ENCODE measurements around the gene TMEM138.
"Not testable (repeated sequence)": the region's sequence is repeated elsewhere in the genome, so short reads cannot be mapped to it uniquely, and the experiment has no call there.

The TMEM138 gene

DNA sequence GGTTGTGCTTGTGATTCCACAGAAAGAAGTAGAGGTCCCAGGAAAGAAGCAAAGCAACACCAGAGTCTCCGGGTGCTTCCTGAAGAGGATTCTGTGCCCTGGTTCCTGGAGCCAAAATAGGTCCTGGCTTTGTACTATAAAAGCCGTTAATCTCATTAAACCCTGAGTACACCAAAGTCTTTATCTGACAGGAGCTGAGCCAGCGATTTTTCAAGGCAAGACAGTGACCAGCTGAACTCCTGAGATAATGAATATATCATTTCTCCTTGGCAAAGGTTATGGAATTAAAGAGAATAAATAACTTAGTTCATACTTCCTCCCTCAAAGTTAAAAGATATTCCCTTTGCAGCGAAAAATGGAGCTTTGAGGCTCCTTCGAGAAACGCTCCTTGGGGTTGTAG lies 5.2 kb downstream of the TMEM138 start:
- DNase-seq (ENCODE audit: low spot score) = no peak

DNA sequence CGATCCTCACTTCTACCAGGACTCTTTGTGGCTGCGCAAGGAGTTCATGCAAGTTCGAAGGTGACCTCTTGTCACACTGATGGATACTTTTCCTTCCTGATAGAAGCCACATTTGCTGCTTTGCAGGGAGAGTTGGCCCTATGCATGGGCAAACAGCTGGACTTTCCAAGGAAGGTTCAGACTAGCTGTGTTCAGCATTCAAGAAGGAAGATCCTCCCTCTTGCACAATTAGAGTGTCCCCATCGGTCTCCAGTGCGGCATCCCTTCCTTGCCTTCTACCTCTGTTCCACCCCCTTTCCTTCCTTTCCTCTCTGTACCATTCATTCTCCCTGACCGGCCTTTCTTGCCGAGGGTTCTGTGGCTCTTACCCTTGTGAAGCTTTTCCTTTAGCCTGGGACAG lies 6.5 kb downstream of the TMEM138 start:
- no peak for DNase-seq (ENCODE audit: low spot score)

DNA sequence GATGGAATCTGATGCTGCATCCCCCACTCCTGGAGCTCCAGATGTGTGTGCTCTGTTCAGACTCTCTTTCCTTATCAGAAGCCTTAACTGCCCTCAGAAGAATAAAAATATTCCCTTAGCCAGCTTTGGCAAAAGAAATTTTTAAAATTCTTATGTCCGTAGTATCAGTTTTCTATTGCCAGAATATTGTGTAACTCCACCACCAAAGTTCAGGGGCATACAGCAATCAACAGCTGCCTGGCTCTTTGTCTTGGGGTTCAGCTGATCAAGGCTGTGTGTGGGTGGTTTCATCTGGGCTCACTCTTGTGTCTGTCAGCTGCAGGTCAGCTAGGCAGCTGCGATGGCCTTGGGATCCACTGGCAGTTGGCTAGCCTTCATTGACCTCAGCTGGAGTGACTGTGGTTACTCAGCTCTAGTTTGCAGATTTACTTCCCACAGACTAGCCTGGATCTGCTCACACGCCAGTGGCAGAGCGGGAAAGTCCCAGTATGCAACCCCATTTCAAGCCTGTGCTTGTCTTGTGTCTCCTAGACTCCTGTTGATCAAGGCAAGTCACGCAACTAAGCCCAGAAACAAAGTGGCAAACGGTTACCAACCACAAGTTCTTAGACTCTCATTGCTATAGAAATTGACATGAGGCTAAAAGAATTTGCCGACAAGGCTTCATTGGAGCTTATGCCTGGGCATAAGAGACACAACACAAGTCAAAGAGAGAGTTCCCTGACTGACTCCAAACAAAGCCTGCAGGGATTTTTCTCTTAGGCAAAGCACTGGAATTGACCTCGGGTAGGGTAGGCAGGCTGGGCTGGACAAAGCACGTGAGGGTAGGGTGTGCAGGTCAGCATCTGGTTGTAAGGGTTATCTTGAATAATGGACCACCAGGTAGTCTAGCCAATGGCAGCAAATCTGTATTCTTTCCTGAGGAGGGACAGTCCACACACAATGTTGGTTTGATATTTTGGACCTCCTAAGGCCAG lies 7.5 kb downstream of the TMEM138 start:
- no peak for DNase-seq (ENCODE audit: low spot score)

DNA sequence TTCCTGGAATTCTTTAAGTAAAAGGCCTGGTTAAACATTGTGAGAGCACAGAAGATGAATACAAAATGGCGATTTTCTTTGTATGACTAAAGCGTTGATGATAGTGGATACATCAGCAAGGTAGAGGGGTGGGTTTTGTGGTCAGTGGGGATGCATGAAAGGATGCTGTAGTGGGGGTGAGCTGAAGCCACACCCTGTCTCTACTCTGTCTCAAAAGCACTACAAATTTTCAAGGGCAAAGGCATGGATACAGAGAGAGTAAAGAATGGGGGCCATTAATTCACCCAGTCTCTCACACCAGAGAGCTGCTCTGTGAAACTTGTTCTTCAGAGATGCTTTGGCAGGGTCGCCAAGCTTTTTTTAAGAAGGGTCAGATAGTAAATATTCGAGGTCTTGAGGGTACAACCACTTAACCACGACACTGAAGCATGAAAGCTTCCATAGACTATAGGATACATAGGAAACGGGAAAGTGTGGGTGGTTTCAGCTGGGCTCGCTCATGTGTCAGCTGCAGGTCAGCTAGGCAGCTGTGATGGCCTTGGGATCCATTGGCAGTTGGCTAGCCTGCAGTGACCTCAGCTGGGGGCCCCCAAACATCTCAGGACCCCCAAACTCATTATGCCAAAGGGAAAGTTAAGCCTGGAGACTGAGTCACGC lies 8.3 kb downstream of the TMEM138 start:
- no peak for DNase-seq (ENCODE audit: low spot score)

DNA sequence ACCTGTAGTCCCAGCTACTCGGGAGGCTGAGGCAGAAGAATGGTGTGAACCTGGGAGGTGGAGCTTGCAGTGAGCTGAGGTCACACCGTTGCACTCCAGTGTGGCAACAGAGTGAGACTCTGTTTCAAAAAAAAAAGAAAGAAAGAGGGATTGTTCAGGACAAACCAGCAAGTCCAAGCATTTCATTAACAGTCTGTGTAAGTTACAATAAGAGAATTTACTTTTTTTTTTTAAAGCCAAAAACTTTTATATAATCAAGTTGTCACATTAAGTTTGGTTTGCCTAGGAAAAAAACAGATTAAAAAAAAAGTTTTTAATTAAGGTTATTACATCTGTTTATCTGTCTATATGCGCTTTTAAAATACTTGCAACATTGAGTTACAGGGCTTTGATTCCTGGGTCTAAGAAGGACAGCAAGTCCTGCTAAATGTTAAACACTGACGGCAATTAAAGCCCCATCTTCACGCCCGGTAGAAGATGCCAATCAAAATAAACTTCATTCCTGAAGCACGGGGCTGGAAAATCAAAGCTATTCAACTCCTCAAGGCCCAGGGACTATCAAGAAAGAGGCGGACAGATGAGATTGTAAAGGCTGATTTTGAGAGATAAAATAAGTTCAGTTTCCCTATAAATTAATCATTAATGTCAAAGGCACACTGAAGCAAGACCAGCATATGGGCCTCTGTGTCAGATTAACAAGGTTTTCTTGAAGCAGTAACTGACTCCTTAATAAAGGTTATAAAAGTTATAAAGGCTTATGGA lies 10.7 kb downstream of the TMEM138 start:
- DNase-seq (ENCODE audit: low spot score) = no peak

DNA sequence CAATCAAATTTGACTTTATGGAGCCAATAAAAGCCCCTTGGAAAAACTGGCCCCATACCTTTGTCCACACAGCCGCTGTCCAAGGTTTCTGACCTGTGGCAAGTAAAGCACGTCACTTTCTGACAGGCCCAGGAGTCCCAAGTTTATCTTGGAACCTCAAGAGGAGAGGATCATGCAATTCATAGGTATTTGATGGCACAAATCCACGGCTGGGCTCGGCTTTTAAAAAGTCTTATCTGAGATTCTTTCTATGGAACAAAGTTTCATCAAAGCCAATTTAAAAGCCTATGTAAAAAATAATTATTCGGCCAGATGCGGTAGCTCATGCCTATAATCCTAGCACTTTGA lies 13.6 kb downstream of the TMEM138 start:
- no peak for DNase-seq (ENCODE audit: low spot score)

GRCh38 chr11:61377461-61378160 lies 15.4 kb downstream of the TMEM138 start:
- DNase-seq (ENCODE audit: low spot score) = no peak

DNA sequence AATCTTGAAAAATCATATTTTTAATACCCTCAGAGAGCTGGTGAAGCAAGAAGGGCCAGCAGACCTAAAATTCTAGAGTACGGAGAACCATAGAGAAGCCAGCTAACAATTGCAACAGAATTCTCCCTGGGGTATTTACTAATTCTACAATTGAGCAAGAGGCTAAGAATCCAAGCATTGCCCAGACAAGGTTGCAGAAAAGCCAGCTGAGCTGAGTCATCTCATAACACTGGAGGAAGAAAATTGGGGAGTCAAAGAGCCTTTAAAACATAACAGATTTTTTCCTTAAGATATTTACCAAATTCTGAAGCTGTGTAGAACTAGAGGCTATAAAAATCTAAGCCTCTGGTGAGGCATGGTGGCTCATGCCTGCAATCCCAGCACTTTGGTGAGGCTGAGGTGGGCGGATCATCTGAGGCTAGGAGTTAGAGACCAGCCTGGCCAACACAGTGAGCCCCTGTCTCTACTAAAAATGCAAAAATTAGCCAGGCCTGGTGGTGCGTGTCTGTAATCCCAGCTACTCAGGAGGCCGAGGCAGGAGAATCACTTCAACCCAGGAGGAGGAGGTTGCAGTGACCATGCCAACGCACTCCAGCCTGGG lies 16.6 kb downstream of the TMEM138 start:
- DNase-seq (ENCODE audit: low spot score) = no peak

- no peak for DNase-seq (ENCODE audit: low spot score)
Measured at GRCh38 chr11:61380884-61381283, 18.7 kb downstream of the TMEM138 start.

DNA sequence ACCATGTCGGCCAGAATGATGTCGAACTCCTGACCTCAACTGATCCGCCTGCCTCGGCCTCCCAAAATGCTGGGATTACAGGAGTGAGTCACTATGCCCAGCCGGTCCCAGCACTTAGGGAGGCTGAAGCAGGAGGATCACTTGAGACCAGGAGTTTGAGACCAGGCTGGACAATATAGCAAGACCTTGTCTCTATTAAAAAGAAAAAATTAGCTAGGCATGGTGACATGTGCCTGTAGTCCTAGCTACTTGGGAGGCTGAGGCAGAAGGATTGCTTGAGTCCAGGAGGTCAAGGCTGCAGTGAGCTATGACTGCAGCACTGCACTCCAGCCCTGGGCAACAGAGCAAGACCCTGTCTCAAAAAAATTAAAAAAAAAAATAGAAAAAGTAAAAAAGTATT lies 21.7 kb downstream of the TMEM138 start:
- DNase-seq (ENCODE audit: low spot score) = not testable (repeated sequence)

DNA sequence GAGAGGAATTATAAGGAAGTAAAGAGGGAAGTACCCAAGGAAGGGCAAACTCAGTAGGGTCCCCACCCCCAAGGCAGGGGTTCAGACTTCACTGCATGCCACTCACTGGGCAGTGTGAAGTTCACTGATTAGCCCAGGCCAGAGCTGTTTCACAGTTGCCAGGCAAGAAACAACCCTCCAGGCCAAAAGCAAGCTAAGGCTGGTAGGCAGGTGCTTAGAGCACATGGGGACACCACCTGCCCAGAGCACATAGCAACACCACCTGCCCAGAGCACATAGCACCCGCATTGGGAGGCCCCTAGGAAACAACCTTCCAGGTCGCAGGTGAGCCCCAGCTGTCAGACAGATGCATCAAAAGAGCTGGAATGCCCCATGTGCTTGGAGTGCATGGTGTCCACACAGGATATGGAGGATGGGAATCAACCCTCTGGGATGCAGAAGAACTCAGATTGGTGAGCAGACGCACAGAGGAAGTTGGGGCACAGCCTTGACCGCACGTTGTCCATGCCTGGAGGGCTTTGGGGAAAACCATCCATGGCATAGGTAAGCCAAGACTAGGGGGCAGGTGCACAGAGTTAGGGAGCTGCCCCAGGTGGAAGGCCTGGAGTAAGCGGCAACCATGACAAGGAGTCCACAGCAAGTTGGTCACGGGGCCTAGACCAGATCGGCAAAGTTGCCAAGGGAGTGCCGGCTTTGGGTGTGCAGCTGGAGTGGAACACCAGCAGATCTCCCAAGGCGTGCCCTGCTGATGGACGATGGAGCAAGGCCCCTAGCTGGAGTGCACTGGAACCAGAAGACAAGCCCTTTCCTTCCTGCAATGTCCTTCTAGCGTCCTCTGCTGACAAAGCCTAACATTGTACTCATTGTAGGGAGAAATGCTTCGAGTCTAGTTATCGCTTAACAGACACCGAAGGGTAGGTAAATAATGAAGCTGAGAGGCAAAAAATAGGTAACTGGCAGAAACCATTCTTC lies 22.4 kb downstream of the TMEM138 start:
- DNase-seq (ENCODE audit: low spot score) = no peak

DNA sequence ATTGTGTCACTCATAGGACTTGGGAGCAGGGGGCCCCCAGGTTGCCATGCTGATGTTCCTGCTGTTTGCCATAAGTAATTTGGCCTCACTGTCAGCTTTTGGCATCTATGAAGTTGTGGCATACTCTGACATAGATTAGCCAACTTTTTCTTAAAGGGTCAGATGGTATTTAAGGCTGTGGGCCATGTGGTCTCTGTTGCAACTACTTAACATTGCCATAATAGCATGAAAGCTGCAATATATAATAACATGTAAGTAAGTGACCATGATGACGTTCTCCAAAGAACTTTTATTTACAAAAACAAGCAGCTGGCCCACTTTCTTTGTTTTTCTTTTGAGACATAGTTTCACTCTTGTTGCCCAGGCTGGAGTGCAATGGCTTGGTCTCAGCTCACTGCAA lies 28.0 kb downstream of the TMEM138 start:
- no peak for DNase-seq (ENCODE audit: low spot score)

GRCh38 chr11:61392981-61393595 lies 30.9 kb downstream of the TMEM138 start:
- DNase-seq (ENCODE audit: low spot score) = no peak

DNA sequence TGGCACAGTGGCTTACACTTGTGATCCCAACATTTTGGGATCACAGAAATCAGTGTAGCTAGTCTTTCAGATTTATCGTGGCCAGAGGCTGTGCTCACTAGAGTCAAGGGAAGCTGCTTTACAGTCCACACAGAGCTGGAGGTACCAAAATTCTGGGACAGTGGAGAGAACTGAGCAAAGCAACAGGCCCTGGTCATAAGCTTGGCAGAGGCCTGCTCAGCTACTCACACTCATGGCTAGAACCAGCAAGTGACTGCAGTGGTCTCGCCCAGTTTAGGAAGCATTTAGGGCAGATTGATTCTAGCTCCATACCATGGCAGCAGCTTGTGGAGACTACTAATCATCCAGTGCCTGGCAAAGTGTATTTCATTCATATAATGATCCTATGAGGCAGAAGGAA lies 39.0 kb downstream of the TMEM138 start:
- DNase-seq (ENCODE audit: low spot score) = no peak

- DNase-seq (ENCODE audit: low spot score) = no peak
Measured at GRCh38 chr11:61401573-61401972, 39.4 kb downstream of the TMEM138 start.

GRCh38 chr11:61403658-61404057 lies 41.5 kb downstream of the TMEM138 start:
- no peak for DNase-seq (ENCODE audit: low spot score)

- no peak for DNase-seq (ENCODE audit: low spot score)
Measured at GRCh38 chr11:61404103-61404502, 41.9 kb downstream of the TMEM138 start.

DNA sequence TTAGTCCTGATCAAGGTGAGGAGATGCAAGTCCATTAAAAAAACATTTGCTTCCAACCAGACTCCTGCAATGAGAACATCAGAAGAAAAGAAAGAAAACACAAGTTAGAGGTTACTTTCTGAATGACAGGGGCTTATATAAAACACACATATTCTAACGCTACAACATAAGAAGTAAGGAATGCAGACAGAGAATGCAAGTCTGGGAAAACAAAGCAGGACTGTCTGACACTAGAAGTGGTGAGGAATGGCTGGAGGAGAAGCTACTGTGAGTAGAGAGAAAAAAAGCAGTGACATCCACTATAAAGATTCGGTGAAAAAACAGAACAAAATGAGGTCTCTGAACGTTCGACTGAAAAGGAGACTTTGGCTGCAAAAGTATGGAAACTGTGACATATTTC lies 42.5 kb downstream of the TMEM138 start:
- no peak for DNase-seq (ENCODE audit: low spot score)

DNA sequence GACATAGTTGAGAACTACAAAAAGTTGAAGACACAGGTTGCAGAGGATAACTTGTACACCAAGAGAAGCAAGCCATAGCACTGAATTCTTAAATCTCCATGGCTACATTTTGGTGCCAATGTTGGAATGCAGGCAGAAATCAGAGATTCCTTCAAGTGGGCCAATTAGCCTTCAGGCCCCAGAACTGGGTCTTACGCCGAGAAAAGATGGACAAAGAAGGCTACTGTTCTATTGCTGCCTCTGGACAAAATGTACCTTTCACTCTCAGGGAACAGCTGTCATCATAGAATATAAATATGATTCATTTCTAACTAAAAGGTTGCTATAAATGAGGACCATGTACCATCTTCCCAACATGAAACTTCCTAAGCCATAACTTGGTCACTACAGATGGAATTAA lies 43.9 kb downstream of the TMEM138 start:
- peak; percentile 41 for DNase-seq (ENCODE audit: low spot score)

All from globus pallidus (tissue), 1 donor.